HG02938 (cell line): ENCODE data around the gene WSCD2.

Experiments
- ATAC-seq: cut with Tn5 transposase; IDR thresholded peaks from one replicate; pipeline ENCODE4 v1.9.1; 2021; ENCODE audit warnings: mild to moderate bottlenecking, moderate library complexity; ENCODE audit not compliant: unreplicated experiment

The WSCD2 gene

DNA sequence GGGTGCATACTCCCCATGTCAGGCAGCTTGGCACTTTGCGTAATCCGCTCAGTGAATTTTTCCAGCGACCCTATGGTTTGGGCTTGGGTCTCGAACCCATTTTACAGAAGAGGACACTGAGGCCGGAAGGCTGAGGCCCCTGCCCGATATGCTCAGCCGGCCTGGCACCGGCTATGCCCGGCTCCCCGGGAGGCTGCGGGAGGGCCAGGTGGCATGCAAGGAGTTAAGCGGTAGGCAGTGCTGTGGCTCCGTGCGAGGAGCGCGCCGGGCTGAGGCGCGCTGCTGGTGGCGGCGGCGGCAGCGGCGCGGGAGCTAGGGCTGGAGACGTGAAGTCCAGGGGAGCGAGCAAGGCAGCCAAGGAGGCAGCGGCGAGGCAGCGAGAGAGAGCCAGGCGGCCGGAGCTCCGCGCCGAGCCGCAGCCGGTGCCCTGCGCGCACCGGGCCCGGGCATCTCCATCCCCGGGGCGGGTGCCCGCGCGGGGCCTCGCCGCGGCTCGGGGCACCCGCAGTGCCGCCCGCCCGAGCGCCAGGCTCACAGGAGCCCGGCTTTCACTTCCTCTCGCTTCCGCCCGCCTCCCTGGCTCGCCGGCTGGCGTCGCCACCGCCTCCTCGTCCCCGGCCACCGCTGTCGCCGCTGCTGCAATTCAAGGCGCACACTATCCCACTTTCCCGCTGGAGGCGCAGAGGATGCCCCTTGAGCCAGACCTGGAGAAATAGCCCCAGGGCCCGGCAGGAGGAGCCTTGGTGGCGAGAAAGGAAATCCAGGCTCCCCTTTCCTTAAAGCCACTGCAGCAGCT lies at the start of gene WSCD2:
WSCD2 (plus strand) TSS at position 272 of the 796 bp plus-strand sequence. CDS start 66,545 bp downstream, outside the sequence.
- ATAC-seq: no peak

DNA sequence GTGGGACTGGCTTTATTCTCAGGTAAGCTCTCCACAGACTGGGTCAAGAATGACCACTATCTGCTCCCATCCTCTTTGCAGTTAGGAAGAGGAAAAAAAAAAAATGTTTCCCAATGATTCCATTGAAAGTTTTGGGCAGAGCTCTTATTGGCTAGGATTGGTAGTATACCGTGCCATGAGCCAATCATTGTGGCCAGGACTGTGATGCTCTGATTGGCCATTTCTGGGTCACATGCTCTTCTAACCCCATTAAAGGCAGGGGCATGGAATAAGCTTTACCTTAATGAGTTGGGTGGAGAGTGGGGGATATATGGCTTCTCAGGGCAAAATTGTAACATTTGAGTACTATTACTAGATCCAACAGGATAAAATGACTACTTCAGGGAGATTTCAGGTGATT lies 49.4 kb upstream of the WSCD2 start:
- ATAC-seq: no peak

DNA sequence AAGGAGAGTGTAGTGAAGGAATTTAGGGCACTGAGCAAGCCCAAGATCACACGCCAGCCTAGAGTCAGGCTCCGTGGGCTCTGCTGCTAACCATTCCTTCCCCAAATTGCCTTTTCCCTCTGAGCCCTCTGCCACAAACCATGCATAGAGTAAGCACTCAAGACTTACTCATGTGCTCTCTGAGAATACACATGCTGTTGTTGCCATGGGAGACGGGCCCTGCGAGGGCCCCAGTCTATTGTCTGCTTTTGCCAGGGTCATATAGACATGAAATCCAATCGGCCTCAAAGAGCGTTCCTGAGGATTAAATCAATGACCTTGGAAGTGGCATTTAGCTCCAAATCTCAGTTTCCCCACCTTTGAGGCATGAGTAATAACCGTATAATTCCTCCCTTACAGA lies 48.7 kb upstream of the WSCD2 start:
- ATAC-seq: no peak

DNA sequence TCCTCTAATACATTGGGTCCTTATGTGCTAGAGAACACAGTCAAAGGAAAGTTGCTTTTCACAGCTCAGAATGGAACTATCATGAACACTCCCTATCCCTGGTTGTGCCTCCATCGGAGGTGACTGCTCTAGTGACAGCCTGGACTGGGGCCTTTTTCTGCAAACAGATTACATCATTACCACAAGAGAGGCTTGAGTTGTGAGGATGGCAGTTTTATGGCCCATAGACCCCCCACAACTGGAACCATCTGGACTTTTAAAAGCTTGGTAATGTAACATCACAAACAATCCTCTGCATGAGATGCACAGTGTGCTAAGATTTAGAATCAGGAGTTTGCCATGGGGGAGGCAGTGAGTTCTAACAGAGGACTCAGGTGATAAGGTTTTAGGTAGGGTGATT lies 46.6 kb upstream of the WSCD2 start:
- no peak for ATAC-seq

DNA sequence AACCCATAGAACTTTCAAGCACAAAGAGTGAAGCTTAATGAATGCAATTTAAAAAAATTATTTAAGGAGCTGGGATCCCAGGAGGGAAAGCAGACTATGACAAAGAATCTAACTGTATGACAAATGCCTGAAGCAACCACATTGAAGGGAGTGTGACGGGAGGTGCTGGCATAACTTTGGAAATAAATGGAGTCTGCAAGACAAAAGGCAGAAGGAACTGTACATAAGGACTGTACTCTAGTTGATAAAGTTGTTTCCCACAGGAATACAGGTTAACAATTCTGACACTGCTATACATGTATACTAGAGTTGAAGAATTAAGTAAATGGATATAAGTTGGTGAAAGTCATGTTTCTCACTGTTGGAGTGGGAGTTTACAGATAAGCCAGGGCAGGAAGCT lies 41.2 kb upstream of the WSCD2 start:
- ATAC-seq: no peak

DNA sequence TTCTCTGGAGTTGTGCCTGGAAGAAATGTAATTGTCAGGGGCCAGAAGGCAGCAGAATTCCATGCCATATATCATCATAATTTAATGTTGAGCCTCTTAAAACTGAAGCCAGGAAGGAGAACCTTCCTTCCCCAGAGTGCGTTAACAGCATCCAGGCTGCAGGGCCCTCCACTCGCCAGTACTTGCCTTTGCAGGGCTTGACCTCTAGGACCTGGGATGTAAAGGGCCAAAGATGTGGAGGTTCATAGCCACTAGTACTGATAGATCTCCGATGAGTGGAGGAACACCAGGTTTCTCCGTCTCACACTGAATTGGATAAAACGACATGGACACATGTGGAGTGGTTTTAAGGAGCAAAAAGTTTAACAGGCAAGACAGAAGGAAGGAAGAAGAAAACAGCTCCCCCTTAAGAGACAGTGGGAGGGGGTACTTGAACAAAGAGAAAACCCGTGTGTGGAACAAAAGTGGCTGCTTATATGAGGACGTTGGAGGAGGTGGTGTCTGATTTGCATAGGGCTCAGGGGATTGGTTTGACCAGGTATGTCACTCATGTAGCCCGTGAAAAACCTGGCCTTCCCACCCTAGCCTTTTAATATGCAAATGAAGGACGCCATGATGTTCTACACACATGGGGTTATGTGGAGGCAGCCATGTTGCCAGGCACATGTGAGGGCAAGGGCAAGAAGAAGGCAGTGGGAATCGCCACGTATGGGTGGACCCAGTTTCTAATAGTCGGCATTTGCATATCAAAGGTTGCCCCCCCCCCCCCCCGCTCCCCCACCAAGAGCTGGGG lies 38.8 kb upstream of the WSCD2 start:
- no peak for ATAC-seq

DNA sequence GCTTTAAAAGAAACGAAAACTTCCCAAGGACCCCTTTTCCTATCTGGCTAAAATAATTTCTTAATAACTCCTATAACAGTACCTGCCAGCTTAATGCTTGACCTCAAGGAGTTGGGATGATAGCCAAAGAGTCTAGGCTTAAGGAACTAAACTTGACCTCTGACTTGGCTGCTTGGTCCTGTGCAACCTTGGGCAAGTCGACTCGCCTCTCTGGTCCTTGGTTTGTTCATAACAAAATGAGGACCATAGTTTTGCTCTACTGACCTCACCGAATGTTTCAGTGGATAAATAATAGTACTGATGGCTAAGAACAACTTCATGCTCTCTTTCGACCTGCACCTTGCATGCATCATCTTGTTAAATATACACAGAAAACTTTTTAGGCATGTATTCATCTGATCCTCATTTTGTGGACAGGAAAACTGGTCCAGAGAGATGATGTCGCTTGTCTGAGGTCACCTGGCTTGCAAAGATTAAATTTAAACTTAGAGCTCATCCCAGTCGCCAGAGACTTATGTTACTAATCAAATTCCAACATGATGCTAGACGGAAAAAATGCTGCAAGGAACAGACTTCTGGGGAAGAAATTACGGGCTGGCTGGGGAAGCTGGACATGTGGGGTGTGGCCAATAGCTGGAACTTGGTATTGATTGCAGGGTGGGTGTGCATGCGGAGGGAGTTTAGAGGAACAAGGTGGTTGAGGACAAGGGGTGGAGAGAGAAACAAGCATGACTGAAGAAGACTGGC lies 38.0 kb upstream of the WSCD2 start:
- ATAC-seq: no peak

DNA sequence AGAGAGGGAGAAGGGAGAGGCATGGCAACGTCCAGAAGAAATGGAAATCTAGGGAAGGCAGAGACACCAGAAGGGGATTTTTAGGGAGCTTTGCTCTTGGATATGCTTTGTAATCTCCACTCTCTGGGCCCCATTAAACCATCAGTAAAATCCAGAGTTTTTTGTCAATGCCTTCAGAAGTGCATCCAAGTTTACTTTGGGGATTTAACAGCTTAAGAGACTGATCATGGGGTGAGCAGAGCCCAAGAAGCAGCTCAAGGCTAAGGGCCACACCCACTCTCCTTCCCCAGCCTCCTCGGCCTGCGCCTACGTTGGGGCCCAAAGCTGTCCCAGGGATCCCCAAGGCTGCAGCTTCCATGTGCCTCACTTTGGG lies 37.4 kb upstream of the WSCD2 start:
- no peak for ATAC-seq

DNA sequence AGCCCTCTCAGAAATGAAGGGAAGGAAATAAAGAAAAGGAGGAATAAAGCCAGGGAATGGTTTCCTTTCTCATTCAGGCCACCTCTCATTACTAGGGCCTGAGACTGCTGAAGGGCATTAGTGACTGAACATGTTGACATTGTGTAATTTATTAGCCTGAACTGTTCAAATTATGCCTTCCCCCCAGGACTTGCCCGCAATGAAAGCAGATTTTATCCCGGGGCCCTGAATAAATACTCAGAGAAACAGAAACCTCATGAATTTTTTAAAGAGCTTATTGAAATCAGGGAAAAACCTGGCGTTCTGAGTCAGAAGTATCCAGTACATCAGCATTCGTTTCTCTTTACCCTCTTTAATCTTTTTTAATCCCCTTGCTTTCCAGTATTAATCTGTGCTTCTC lies 35.9 kb upstream of the WSCD2 start:
- ATAC-seq: no peak

DNA sequence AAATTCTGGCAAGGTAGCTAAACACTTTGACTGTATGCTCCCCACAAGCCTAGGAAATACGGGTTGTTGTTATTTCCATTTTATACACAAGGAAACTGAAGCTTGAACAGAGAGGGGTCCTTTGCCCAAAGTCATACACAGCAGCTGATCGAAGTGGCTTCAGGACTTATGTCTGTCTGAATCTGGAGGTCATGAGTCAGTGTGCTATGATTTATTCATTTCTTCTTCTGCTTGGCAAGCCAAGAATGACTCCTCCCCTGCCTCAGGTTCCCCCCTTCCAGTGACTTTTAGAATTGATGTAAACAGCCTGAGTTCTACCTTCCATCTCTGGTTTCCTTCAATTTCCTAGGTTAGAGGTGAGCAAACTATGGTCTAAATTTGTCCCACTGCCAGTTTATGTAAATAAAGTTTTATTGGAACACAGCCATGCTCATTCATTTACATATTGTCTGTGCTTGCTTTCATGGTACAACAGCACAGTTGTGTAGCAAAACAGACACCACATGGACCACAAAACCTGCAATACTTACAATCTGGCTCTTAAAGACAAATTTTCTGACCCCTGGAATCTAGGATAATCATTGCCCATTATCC lies 34.9 kb upstream of the WSCD2 start:
- no peak for ATAC-seq

DNA sequence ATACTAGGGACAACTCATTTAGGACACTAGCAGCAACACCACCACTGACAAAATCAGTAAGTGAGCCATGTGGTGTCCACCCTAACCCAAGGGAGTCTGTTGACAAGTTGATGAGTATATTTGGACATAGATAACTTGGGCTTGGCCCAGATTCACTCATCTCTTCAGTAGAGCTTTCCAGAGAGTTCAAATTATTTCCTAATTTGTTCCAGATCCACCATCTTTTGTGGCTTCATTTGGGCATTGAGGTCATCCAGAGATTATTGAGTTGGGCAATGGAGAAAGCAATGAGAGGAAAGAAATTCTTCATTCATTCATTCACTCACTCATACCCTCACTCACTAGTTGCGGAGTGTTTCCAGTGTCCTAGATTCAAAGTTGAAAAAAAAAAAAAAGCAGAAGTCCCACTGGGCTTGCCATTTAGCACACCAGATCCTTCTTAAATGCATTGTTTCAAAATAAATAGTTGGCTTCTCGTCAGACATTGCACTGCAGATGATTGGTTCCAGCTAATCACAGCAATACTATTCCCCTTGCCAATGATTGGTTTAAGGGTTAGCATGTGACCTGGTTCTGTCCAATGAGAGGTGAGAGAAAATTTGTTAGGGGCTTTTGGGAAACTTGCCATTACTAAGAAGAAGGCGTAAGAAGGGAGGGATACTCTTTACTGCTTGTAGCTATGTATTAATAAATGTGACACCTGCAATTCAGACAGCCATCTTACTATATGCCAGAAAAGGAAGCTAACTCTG lies 31.8 kb upstream of the WSCD2 start:
- no peak for ATAC-seq

DNA sequence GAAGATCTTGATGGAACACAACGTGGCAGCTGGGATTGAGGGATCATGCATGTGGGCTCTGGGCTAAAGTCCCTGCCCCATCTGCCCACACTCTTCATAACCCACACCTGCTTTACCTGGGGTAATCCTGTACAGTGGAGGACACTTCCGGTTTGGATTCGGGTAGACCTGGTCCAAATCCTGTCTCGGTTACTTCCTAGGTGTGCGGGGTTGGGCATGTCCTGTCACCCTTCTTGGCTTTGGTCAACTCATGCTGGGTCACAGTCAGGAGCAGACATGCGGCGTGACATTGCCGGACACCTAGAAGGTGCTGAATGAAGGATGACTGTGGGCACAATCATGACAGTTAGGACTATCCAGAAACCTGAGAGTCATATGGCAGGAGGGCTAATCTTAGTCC lies 30.7 kb upstream of the WSCD2 start:
- ATAC-seq: no peak

DNA sequence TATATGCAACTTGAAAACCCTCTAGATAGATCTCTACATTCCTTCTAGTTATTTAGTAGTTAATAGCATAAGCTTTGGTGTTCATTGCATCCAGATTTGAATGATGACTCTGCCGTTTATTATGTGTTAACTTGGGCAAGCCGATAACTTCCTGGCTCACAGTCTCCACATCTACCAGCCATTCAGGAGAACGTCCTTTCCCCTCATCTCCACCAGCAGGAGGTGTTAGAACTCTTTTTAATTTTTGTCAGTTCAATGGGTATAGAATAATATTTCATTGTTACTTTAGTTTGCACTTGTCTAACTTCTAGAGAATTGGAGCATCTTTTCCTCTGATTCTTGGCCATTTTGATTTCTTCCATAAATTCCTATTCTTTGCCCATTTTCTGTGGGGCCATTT lies 30.0 kb upstream of the WSCD2 start:
- ATAC-seq: no peak

DNA sequence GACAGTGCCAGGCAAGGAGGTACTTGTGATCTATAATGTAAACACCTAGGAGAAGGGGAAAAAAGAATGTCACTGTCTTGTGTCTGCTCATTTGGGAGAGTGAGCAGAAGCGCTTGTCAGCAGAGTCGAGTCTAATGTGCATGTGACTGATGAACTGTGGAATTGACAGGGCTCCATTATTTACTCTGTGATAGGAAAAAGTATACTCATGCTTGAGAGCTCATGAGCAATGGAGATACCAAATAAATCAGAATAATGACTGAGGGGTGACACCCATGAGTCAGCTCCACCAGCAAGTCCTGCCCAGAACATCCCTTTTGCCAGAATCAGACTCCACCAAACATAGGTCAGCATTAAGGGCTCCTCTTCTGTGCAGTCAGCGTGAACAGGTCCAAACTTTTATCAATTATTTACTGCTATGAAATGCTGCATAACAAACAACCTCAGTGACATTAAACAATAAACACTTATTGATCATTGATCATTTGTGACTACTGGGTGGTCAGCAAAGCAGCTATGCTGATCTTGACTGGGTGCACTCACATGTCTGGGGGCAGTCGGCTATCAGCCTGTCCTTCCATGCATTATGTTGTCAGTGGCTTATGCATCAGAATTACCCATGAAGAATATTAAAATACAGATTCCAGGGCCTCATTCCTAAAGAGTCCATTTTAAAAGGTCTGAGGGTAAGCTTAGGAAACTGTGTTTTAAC lies 29.2 kb upstream of the WSCD2 start:
- ATAC-seq: no peak

DNA sequence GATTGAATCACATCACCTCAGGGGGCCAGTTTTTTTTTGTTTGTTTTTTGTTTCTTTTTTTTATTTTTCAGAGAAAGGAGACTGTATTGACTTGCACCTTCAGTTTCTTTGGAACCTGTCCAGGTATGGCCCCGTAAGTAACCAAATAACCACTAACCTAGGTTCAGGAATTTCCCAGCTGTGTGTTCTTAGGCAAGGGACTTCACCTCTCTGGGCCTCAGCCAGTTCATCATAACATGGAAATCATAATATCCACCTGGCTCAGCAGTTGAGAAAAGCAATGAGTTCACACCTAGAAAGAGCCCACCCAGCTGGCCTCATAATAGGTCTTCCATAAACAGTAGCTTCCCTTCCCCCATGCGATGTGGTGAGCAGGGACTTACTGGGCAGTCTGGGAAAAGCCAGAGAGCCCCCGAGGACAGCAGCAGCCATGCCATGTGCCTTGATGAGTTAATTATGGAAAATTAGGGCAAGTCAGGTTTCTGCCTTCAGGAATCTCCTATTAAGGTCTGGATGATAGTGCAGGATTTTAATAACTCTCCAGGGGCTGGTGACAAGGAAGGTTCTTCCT lies 27.4 kb upstream of the WSCD2 start:
- no peak for ATAC-seq

DNA sequence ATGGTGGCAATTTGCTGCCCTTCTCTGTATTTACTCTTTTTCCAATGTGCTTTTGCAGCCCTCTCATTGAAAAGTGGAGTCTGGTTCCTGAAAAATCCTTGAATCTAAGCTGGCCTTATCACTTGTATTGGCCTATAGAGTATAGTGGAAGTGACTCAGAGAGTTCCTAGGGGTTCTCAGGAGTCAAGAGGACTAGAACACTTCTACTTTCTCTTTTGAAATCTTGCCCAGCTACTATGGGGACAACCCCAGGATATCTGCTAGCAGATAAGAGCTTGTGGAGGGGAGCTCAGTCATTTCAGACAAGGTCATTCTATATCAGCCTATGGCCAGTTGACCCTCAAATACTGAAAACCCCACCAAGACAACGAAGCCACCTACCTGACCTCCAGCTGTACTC lies 26.7 kb upstream of the WSCD2 start:
- ATAC-seq: no peak

- ATAC-seq: no peak
Observed at GRCh38 chr12:108103087-108103486, 26.0 kb upstream of the WSCD2 start.

GRCh38 chr12:108103517-108103916 lies 25.6 kb upstream of the WSCD2 start:
- no peak for ATAC-seq

- ATAC-seq: no peak
Observed at GRCh38 chr12:108104657-108105056, 24.4 kb upstream of the WSCD2 start.

DNA sequence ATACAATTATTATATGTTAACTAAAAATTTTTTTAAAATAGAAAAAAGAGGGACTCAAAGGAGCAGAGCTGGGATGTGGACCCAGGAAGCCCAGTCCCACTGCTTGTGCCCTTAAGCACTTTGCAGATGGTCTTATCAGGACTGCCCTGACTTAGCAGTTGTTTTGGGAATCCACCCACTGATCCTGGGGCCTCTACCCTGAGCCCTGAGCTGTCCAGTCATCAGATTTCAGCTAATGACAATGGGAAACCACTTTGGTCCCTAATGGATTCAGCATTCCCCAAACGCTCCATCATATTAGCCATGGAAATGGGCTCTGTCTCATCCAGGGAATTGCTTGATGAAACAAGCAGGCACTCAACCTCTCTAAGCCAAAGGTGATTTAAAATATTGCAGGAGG lies 22.5 kb upstream of the WSCD2 start:
- ATAC-seq: no peak
